Stimulated activated CD8-positive, alpha-beta memory T cell treated with anti-CD3 and anti-CD28 coated beads, Interleukin-15, amount 100 ng/mL, for 4 hours (primary cell): ENCODE results near the gene COL4A2.

Experiments
- DNase-seq, 2 donors: peaks; one replicate each; pipeline ENCODE4 v3.0.0-alpha.2; 2020; ENCODE audit warnings: low read depth in 2 of 2

Gene COL4A2

GRCh38 chr13:110306960-110307766, at the start of gene COL4A2, which contains the start of gene COL4A1:
TSS of gene COL4A2 (plus strand) at chr13:110307284. CDS start at chr13:110307904, 620 bp downstream.
TSS of gene COL4A1 (minus strand) at chr13:110307157. CDS start at chr13:110307027, 130 bp downstream.
- no peak for DNase-seq

- no peak for DNase-seq
Measured at GRCh38 chr13:110257408-110257807, 49.7 kb upstream of the COL4A2 start.

GRCh38 chr13:110258876-110259631, 48.0 kb upstream of the COL4A2 start:
- DNase-seq: no peak

- DNase-seq: no peak
Measured at GRCh38 chr13:110259651-110260050, 47.4 kb upstream of the COL4A2 start.

- DNase-seq: no peak
Measured at GRCh38 chr13:110261166-110262081, 45.7 kb upstream of the COL4A2 start.

- no peak for DNase-seq
Measured at GRCh38 chr13:110262082-110262436, 45.0 kb upstream of the COL4A2 start.

GRCh38 chr13:110262508-110263291, 44.4 kb upstream of the COL4A2 start:
- DNase-seq: no peak

- DNase-seq: no peak
Measured at GRCh38 chr13:110263404-110263803, 43.7 kb upstream of the COL4A2 start.

GRCh38 chr13:110263888-110264287, 43.2 kb upstream of the COL4A2 start:
- no peak for DNase-seq

- no peak for DNase-seq
Measured at GRCh38 chr13:110264685-110265275, 42.3 kb upstream of the COL4A2 start.

- DNase-seq: no peak
Measured at GRCh38 chr13:110265341-110265681, 41.8 kb upstream of the COL4A2 start.

GRCh38 chr13:110265682-110266430, 41.2 kb upstream of the COL4A2 start:
- DNase-seq: no peak

- DNase-seq: no peak
Measured at GRCh38 chr13:110266431-110266809, 40.7 kb upstream of the COL4A2 start.

- no peak for DNase-seq
Measured at GRCh38 chr13:110266983-110267382, 40.1 kb upstream of the COL4A2 start.

GRCh38 chr13:110268061-110268460, 39.0 kb upstream of the COL4A2 start:
- no peak for DNase-seq

- DNase-seq: no peak
Measured at GRCh38 chr13:110268576-110269185, 38.4 kb upstream of the COL4A2 start.

GRCh38 chr13:110269509-110270185, 37.4 kb upstream of the COL4A2 start:
- DNase-seq: no peak

GRCh38 chr13:110270507-110270906, 36.6 kb upstream of the COL4A2 start:
- no peak for DNase-seq

GRCh38 chr13:110271313-110271712, 35.8 kb upstream of the COL4A2 start:
- DNase-seq: no peak
